T-helper 1 cell treated with Interleukin-12 subunit alpha and Interleukin-12 subunit beta and Interleukin-4 antibody, amounts not matched to agents 30 ng/mL and 1 ng/mL, for 36 hours (primary cell): ENCODE measurements around the gene GPX3. TPM values are rescaled to one million over a fixed set of nuclear protein-coding genes. Genes with fewer than 3 reads are reported as not detected.

Experiments used
- intact Hi-C: fragments of 100-400 bp; cut with micrococcal nuclease; formaldehyde crosslinking; loops from one replicate; pipeline ENCODE4 v1.15.1; 2024
- total RNA-seq: library from RNA; stranded (reverse); gene quantifications from 2 replicates; pipeline ENCODE4 v1.2.3, GENCODE V29; 2022

GPX3 gene
- total RNA-seq, 1 donor from 2014 or later: not detected

- intact Hi-C loops: no loop called here
Measured at GRCh38 chr5:151075698-151076331, 55.4 kb downstream of the GPX3 start.

DNA sequence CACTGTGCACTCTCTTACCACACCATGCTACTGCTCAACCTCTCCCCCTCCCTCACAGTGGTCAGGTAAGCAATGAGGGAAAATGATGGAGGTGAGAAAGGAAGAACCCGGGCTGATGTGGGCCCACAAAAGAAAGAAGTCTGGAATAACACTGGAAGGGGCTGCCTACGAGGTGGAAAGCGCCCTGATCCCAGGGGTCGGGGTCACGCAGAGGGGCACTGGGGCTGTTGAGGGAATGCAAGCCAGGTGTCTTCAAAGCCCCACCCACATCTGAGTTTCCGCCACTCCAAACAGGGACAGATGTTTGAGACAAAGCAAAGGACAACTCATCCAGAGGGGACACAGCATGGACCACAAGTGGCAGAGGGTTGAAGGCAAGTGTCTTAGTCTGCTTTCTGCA, 56.2 kb downstream of the GPX3 start:
- intact Hi-C loops: no loop called here

- intact Hi-C loops: no loop called here
Measured at GRCh38 chr5:151077419-151077818, 57.0 kb downstream of the GPX3 start.

- intact Hi-C loops: loop anchor here (1.0 kb wide), 1 partner anchor 9 kb away; no protein-coding TSS in a partner anchor
Measured at GRCh38 chr5:151077967-151078366, 57.6 kb downstream of the GPX3 start.

Other genes starting within 250 kb of the GPX3 start
- gene SMIM3, start 241.8 kb upstream of the GPX3 start, total RNA-seq: 16.7 and 18.6 TPM in 2 replicates
- gene IRGM, start 174.1 kb upstream of the GPX3 start, total RNA-seq: 1.1 and 2.0 TPM in 2 replicates
- 0.54 and 0.61 TPM in 2 replicates for gene ZNF300, start 115.6 kb upstream of the GPX3 start, total RNA-seq
- gene TNIP1, start 60.4 kb downstream of the GPX3 start, total RNA-seq: 278 and 285 TPM in 2 replicates
- 455 and 470 TPM in 2 replicates for gene ANXA6, start 137.2 kb downstream of the GPX3 start, total RNA-seq
- gene CCDC69, start 203.5 kb downstream of the GPX3 start, total RNA-seq: 53.6 and 57.9 TPM in 2 replicates
- 33.1 and 36.0 TPM in 2 replicates for gene GM2A, start 232.6 kb downstream of the GPX3 start, total RNA-seq